ENCODE data around the gene SLC25A21.

DNA sequence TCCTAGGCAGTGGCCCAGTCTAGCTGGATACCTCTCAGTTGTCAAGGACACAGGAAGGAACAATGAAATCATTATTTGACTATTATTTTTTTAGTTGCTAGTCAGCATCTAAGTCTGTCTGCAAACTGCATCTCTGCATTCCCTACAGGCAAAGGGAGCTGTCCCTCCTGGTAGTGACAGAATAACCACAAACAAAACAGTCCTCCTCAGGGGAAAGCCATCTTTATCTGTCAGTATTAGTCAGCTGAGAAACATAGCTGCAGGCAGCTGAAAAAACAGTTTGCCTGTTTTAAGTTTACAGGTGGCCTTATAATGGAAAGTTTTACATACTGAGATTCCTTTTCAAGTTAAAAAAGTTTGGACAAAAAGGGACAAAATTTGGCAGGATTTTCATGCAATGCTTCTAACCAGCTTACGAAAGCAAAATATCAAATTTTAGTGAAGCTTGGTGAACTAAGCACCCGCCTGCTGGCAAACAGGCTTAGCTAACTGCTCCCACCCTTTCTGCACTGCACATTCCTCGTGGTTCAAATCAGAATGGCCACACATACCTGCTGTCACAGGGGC lies 29.5 kb downstream of the SLC25A21 start:
- no peak for TF ChIP-seq CREM (IDR thresholded peaks at IDR 0.05)
- TF ChIP-seq CREM (CRISPR knock-in tag; IDR thresholded peaks at IDR 0.05): no peak
- TF ChIP-seq ZBTB26 (CRISPR knock-in tag; IDR thresholded peaks at IDR 0.05; ENCODE audit: borderline replicate concordance): no peak
- TF ChIP-seq SETDB1 (CRISPR knock-in tag; IDR thresholded peaks at IDR 0.05; ENCODE audit: borderline replicate concordance): no peak
- TF ChIP-seq, protein P1, sequence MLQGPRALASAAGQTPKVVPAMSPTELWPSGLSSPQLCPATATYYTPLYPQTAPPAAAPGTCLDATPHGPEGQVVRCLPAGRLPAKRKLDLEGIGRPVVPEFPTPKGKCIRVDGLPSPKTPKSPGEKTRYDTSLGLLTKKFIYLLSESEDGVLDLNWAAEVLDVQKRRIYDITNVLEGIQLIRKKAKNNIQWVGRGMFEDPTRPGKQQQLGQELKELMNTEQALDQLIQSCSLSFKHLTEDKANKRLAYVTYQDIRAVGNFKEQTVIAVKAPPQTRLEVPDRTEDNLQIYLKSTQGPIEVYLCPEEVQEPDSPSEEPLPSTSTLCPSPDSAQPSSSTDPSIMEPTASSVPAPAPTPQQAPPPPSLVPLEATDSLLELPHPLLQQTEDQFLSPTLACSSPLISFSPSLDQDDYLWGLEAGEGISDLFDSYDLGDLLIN (CRISPR knock-in tag; IDR thresholded peaks at IDR 0.05; ENCODE audit: borderline replicate concordance): no peak
- TF ChIP-seq, protein P2, sequence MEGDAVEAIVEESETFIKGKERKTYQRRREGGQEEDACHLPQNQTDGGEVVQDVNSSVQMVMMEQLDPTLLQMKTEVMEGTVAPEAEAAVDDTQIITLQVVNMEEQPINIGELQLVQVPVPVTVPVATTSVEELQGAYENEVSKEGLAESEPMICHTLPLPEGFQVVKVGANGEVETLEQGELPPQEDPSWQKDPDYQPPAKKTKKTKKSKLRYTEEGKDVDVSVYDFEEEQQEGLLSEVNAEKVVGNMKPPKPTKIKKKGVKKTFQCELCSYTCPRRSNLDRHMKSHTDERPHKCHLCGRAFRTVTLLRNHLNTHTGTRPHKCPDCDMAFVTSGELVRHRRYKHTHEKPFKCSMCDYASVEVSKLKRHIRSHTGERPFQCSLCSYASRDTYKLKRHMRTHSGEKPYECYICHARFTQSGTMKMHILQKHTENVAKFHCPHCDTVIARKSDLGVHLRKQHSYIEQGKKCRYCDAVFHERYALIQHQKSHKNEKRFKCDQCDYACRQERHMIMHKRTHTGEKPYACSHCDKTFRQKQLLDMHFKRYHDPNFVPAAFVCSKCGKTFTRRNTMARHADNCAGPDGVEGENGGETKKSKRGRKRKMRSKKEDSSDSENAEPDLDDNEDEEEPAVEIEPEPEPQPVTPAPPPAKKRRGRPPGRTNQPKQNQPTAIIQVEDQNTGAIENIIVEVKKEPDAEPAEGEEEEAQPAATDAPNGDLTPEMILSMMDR (CRISPR knock-in tag; IDR thresholded peaks at IDR 0.05): no peak
